ENCODE data around the gene NCDN.
A peak's percentile ranks its signal among the peaks of the same experiment; 100 is the strongest.

NCDN gene

DNA sequence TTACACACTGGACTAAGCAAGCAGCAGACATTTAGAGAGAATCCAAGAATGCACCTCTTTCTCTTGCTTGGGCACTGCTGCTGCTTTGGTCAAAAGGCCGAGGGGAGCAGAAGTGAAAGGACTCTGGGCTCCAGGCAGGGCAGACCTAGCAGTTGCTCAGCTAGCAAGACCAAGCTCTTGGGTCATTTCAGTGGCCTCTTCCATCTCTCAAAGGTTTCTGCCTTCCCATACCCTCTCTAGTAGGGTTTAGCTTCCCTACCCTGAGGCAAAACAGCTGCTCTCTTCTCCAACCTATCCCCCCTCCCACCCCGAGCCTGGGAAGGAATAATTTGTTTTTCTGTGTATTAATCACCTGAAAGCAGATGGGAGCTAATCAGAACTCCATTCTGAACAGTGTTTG, 41.3 kb downstream of the NCDN start:
- DNase-seq: peak; percentile 31
- H3K27me3 ChIP-seq (ENCODE audit: insufficient read depth, low read length, poor library complexity): no peaks in the 10 kb centered on the region
- H3K4me2 ChIP-seq (ENCODE audit: low read length): no peak overlapping the region
- no peak overlapping the region for H3K18ac ChIP-seq (ENCODE audit: low read length)
- H3K79me1 ChIP-seq (ENCODE audit: low read length): no peaks in the 10 kb centered on the region
- H3K4ac ChIP-seq (ENCODE audit: low read depth, low read length): no peak overlapping the region
- peaks cover 2% of the 10 kb centered on the region for H3K4me1 ChIP-seq (ENCODE audit: control insufficient read depth, low read depth, low read length)
- no peak overlapping the region for H3K56ac ChIP-seq (ENCODE audit: low read length)
- no peak overlapping the region for H3K9ac ChIP-seq (ENCODE audit: low read length)
- H4K8ac ChIP-seq (ENCODE audit: low read depth, low read length): no peak overlapping the region
- no peak overlapping the region for H3K4me3 ChIP-seq (ENCODE audit: low read length)
- H3K79me2 ChIP-seq (ENCODE audit: control insufficient read depth, insufficient read depth, low read length): no peaks in the 10 kb centered on the region
- peaks cover 2% of the 10 kb centered on the region for H3K36me3 ChIP-seq (ENCODE audit: control insufficient read depth, insufficient read depth, low read length)
- H2BK5ac ChIP-seq (ENCODE audit: low read length): no peak overlapping the region
- no peak overlapping the region for H2AK5ac ChIP-seq (ENCODE audit: low read length)
- no CpG with 5 or more reads among the region's 2 CpGs for WGBS (ENCODE audit: extremely low coverage, insufficient coverage, low lambda C conversion rate)
- no peak overlapping the region for H2BK15ac ChIP-seq (replicated peaks; ENCODE audit: low read depth)
- no peak overlapping the region for H2BK120ac ChIP-seq (ENCODE audit: low read depth, low read length)
- no peak overlapping the region for H3K27ac ChIP-seq (ENCODE audit: low read depth, low read length)
- H3K23ac ChIP-seq (ENCODE audit: low read length): no peak overlapping the region
- no peak overlapping the region for H4K5ac ChIP-seq (ENCODE audit: low read length)

DNA sequence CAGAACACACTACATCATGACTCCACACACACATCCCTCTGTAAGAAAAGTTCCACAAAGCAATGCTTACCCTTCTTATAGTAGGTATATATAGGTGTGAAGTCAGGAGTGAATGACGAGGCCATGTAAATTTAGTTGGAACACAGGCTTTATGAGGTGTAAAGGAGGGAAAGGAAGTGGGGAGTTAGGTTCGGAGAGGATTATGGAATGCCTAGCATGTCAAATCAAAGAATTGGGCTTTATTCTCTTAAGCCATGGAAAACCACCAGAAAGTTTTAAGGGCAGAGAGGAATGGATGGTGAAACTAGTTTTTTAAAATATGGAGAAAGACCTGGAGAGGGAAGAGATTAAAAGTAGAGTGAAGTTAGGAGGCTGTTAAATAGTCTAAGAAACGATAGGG, 41.8 kb downstream of the NCDN start:
- Histone ChIP-seq H2BK15ac (replicated peaks; ENCODE audit: low read depth) (no peak overlapping the region), H3K79me2 (ENCODE audit: control insufficient read depth, insufficient read depth, low read length) (no peaks in the 10 kb centered on the region), H2AK5ac (ENCODE audit: low read length) (no peak overlapping the region), H3K27ac (ENCODE audit: low read depth, low read length) (no peak overlapping the region), H3K79me1 (ENCODE audit: low read length) (no peaks in the 10 kb centered on the region), H4K8ac (ENCODE audit: low read depth, low read length) (no peak overlapping the region), H3K56ac (ENCODE audit: low read length) (no peak overlapping the region), H3K23ac (ENCODE audit: low read length) (no peak overlapping the region), H3K4me2 (ENCODE audit: low read length) (no peak overlapping the region), H3K27me3 (ENCODE audit: insufficient read depth, low read length, poor library complexity) (no peaks in the 10 kb centered on the region), H3K36me3 (ENCODE audit: control insufficient read depth, insufficient read depth, low read length) (peaks cover 2% of the 10 kb centered on the region), H3K4ac (ENCODE audit: low read depth, low read length) (no peak overlapping the region), H3K4me3 (ENCODE audit: low read length) (no peak overlapping the region), H3K4me1 (ENCODE audit: control insufficient read depth, low read depth, low read length) (peaks cover 2% of the 10 kb centered on the region), H3K9ac (ENCODE audit: low read length) (no peak overlapping the region), H4K5ac (ENCODE audit: low read length) (no peak overlapping the region), H2BK120ac (ENCODE audit: low read depth, low read length) (no peak overlapping the region), H3K18ac (ENCODE audit: low read length) (no peak overlapping the region), H2BK5ac (ENCODE audit: low read length) (no peak overlapping the region)
- no peak for DNase-seq
- WGBS (ENCODE audit: extremely low coverage, insufficient coverage, low lambda C conversion rate): no CpG with 5 or more reads among the region's 3 CpGs

DNA sequence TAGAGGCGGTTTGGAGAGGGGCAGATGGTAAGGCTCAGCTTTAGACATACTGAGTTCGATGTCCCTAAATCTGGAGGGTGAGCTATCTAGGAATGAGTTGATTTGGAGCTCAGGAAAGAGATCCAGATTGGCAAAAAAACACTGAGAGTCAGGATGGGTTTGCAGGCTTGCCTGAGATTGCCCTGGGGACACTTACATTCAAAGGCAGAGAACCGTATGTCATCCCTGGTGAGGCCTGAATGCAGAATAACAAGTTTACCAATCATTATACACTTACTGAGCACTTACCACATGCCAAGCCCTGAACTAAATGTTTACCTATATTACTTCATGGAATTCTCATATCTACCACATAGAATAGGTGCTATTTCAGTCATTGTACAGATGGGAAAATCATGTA, 43.0 kb downstream of the NCDN start:
- peaks cover 2% of the 10 kb centered on the region for H3K4me1 ChIP-seq (ENCODE audit: control insufficient read depth, low read depth, low read length)
- H3K79me1 ChIP-seq (ENCODE audit: low read length): peaks cover 1% of the 10 kb centered on the region
- no peak overlapping the region for H3K4me2 ChIP-seq (ENCODE audit: low read length)
- H3K27me3 ChIP-seq (ENCODE audit: insufficient read depth, low read length, poor library complexity): no peaks in the 10 kb centered on the region
- H4K8ac ChIP-seq (ENCODE audit: low read depth, low read length): no peak overlapping the region
- H3K23ac ChIP-seq (ENCODE audit: low read length): no peak overlapping the region
- H2BK15ac ChIP-seq (replicated peaks; ENCODE audit: low read depth): no peak overlapping the region
- H3K79me2 ChIP-seq (ENCODE audit: control insufficient read depth, insufficient read depth, low read length): no peaks in the 10 kb centered on the region
- H2BK5ac ChIP-seq (ENCODE audit: low read length): no peak overlapping the region
- no peak overlapping the region for H3K27ac ChIP-seq (ENCODE audit: low read depth, low read length)
- WGBS (ENCODE audit: extremely low coverage, insufficient coverage, low lambda C conversion rate): no CpG with 5 or more reads among the region's 3 CpGs
- H3K4me3 ChIP-seq (ENCODE audit: low read length): no peak overlapping the region
- H3K4ac ChIP-seq (ENCODE audit: low read depth, low read length): no peak overlapping the region
- H3K36me3 ChIP-seq (ENCODE audit: control insufficient read depth, insufficient read depth, low read length): peaks cover 2% of the 10 kb centered on the region
- no peak overlapping the region for H3K18ac ChIP-seq (ENCODE audit: low read length)
- no peak overlapping the region for H3K56ac ChIP-seq (ENCODE audit: low read length)
- H2AK5ac ChIP-seq (ENCODE audit: low read length): no peak overlapping the region
- no peak overlapping the region for H3K9ac ChIP-seq (ENCODE audit: low read length)
- DNase-seq: no peak
- H4K5ac ChIP-seq (ENCODE audit: low read length): no peak overlapping the region
- no peak overlapping the region for H2BK120ac ChIP-seq (ENCODE audit: low read depth, low read length)

DNA sequence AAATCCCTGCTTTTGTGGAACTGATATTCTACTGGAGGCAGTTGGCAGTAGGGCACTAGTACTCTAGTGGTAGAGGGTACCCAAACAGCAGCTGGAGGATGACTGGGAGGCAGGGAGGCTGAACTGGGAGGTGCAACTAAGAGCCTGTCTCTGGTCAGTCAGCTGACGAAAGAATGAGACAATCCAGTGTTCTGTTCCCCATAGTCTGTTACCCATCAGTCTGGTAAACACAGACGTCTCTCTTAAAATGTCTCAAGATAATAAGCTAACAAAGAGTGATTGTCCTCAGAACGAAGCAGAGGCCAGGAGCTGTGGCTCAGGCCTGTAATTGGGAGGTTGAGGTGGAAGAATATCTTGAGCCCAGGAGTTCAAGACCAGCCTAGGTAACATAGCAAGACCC, 45.9 kb downstream of the NCDN start:
- Histone ChIP-seq H3K27me3 (ENCODE audit: insufficient read depth, low read length, poor library complexity) (no peaks in the 10 kb centered on the region), H2BK15ac (replicated peaks; ENCODE audit: low read depth) (no peak overlapping the region), H2AK5ac (ENCODE audit: low read length) (no peak overlapping the region), H3K4me1 (ENCODE audit: control insufficient read depth, low read depth, low read length) (no peaks in the 10 kb centered on the region), H3K79me2 (ENCODE audit: control insufficient read depth, insufficient read depth, low read length) (peaks cover 1% of the 10 kb centered on the region), H4K8ac (ENCODE audit: low read depth, low read length) (no peak overlapping the region), H3K36me3 (ENCODE audit: control insufficient read depth, insufficient read depth, low read length) (peaks cover 2% of the 10 kb centered on the region), H3K4ac (ENCODE audit: low read depth, low read length) (no peak overlapping the region), H3K4me3 (ENCODE audit: low read length) (no peak overlapping the region), H3K56ac (ENCODE audit: low read length) (no peak overlapping the region), H2BK120ac (ENCODE audit: low read depth, low read length) (no peak overlapping the region), H2BK5ac (ENCODE audit: low read length) (no peak overlapping the region), H3K27ac (ENCODE audit: low read depth, low read length) (no peak overlapping the region), H3K79me1 (ENCODE audit: low read length) (peaks cover 5% of the 10 kb centered on the region), H3K4me2 (ENCODE audit: low read length) (no peak overlapping the region), H3K23ac (ENCODE audit: low read length) (no peak overlapping the region), H3K18ac (ENCODE audit: low read length) (no peak overlapping the region), H4K5ac (ENCODE audit: low read length) (no peak overlapping the region), H3K9ac (ENCODE audit: low read length) (no peak overlapping the region)
- WGBS (ENCODE audit: extremely low coverage, insufficient coverage, low lambda C conversion rate): no CpG with 5 or more reads among the region's 3 CpGs
- DNase-seq: no peak

DNA sequence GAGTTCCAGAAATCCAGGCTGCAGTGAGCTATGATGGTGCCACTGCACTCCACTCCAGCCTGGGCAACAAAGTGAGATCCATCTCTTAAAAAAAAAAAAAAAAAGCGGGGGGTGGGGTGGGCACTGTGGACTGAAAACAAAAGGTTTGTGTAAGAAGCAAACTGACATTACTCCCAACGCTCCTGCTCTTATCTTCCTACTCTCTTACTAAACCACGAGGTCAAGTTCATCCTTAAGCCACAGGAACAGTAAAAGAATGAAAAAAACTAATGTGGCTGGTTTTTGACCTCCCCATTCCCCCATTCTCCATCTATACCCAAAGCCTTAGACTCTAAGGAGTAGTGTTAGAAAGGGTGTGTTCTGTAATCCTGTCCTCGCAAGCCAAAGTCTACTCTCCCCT, 46.3 kb downstream of the NCDN start:
- Histone ChIP-seq H3K4me1 (ENCODE audit: control insufficient read depth, low read depth, low read length) (no peaks in the 10 kb centered on the region), H3K79me1 (ENCODE audit: low read length) (peaks cover 5% of the 10 kb centered on the region), H3K4me2 (ENCODE audit: low read length) (no peak overlapping the region), H3K4ac (ENCODE audit: low read depth, low read length) (no peak overlapping the region), H2AK5ac (ENCODE audit: low read length) (no peak overlapping the region), H3K9ac (ENCODE audit: low read length) (no peak overlapping the region), H3K23ac (ENCODE audit: low read length) (no peak overlapping the region), H3K18ac (ENCODE audit: low read length) (no peak overlapping the region), H4K8ac (ENCODE audit: low read depth, low read length) (no peak overlapping the region), H2BK120ac (ENCODE audit: low read depth, low read length) (no peak overlapping the region), H2BK5ac (ENCODE audit: low read length) (no peak overlapping the region), H2BK15ac (replicated peaks; ENCODE audit: low read depth) (no peak overlapping the region), H3K27ac (ENCODE audit: low read depth, low read length) (no peak overlapping the region), H3K27me3 (ENCODE audit: insufficient read depth, low read length, poor library complexity) (no peaks in the 10 kb centered on the region), H3K4me3 (ENCODE audit: low read length) (no peak overlapping the region), H4K5ac (ENCODE audit: low read length) (no peak overlapping the region), H3K79me2 (ENCODE audit: control insufficient read depth, insufficient read depth, low read length) (peaks cover 1% of the 10 kb centered on the region), H3K36me3 (ENCODE audit: control insufficient read depth, insufficient read depth, low read length) (peaks cover 2% of the 10 kb centered on the region), H3K56ac (ENCODE audit: low read length) (no peak overlapping the region)
- no CpG with 5 or more reads among the region's 4 CpGs for WGBS (ENCODE audit: extremely low coverage, insufficient coverage, low lambda C conversion rate)
- no peak for DNase-seq

DNA sequence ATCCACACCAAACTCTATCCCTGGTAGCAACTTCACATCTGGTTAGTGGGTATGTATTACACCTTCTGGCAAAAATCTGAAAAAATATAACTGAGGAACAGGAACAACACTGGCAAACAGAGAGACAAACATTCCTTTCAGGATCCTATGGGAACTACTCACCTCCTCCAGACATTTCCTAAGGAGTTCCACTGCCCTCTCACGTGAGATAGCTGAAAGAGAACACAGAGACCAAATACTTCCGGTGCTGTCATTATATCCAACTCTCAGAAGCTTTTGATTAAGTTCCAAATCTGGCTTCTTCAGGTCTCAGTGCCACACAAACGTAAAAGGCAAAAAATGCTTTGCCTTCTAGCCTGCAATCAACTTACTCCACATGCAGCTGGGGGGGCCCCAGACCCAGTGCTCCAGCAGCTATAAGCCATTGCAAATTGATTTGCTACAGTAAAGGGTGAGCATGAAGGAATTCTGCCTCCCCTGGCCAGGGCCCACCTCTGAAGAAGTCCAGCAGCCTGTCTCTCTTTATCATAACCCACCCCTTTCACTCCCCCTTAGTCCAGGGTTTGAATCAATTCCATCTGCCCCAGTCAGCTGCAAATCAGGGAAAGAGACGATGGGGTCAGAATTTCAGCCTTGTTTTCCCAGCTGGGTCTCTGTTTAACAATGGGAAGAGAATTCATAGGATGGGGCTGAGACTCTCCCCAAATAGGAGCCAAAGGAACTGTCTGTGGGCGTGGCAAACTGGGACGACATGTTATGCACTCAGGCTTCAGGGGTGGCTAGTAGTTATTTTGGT, 47.7 kb downstream of the NCDN start:
- Histone ChIP-seq H2BK15ac (replicated peaks; ENCODE audit: low read depth) (no peak overlapping the region), H3K36me3 (ENCODE audit: control insufficient read depth, insufficient read depth, low read length) (peaks cover 4% of the 10 kb centered on the region), H4K8ac (ENCODE audit: low read depth, low read length) (no peak overlapping the region), H3K4ac (ENCODE audit: low read depth, low read length) (no peak overlapping the region), H3K18ac (ENCODE audit: low read length) (no peak overlapping the region), H3K27me3 (ENCODE audit: insufficient read depth, low read length, poor library complexity) (no peaks in the 10 kb centered on the region), H3K27ac (ENCODE audit: low read depth, low read length) (no peak overlapping the region), H3K79me2 (ENCODE audit: control insufficient read depth, insufficient read depth, low read length) (peaks cover 3% of the 10 kb centered on the region), H3K9ac (ENCODE audit: low read length) (no peak overlapping the region), H4K5ac (ENCODE audit: low read length) (no peak overlapping the region), H3K4me2 (ENCODE audit: low read length) (no peak overlapping the region), H3K56ac (ENCODE audit: low read length) (no peak overlapping the region), H3K23ac (ENCODE audit: low read length) (no peak overlapping the region), H3K4me1 (ENCODE audit: control insufficient read depth, low read depth, low read length) (no peaks in the 10 kb centered on the region), H2BK5ac (ENCODE audit: low read length) (no peak overlapping the region), H2AK5ac (ENCODE audit: low read length) (no peak overlapping the region), H2BK120ac (ENCODE audit: low read depth, low read length) (no peak overlapping the region), H3K4me3 (ENCODE audit: low read length) (no peak overlapping the region), H3K79me1 (ENCODE audit: low read length) (peaks cover 5% of the 10 kb centered on the region)
- WGBS (ENCODE audit: extremely low coverage, insufficient coverage, low lambda C conversion rate): no CpG with 5 or more reads among the region's 6 CpGs
- DNase-seq: no peak

Measured in mesendoderm (in vitro differentiated cells).